ENCODE data around the gene NOS1. TPM values are rescaled to one million over a fixed set of nuclear protein-coding genes. Genes with fewer than 3 reads are reported as not detected.

NOS1 gene
- total RNA-seq, 1 donor from 2014 or later = 0.21 TPM

DNA sequence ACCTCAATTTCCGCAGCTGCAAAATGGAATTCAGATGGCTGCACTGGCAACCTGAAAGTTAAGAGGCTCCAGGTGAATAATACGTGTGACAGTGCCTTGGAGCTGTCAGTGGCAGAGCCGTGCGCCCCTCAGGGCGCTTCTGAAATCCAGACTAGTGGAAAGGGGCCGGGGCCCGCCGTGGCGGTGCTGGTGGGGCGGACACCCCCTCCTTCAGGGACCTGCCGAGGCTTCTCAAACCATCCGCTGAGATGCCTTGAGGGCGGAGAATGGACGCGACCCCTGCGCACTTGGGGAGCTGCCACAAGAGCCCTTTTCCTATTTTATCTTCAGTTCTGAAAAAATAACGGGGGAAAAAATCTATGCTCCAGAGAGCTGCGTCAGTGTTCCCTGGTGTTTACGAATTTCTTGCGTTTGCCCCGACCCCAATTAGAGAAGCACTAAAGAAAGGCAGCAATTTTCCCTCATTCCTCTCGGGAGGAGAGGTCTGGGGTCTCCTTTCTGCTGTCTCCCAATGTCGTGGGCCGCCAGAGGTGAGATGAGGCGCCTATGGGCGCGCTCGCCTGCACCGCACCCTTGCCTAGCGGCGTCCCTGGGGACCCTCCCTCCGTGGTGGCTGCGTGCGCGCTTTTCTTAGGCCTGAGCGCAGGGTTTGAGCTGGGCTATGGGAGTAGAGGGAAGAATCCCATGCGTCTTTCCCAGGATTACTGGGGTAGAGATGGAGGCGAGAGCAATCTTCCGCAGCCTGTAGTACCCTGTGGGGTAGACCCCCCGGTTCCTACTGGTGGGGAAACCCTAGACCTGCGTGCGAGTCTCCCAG, 2.2 kb downstream of the NOS1 start:
- no peaks in the 10 kb centered on the region for H3K9me3 ChIP-seq
- H3K27ac ChIP-seq = no peak overlapping the region
- H3K36me3 ChIP-seq = no peaks in the 10 kb centered on the region
- no peak for DNase-seq (ENCODE audit: low spot score in 2 of 2)
- intact Hi-C loops (cut with DNase I) = no loop called here
- no peak overlapping the region for H3K4me3 ChIP-seq
- TF ChIP-seq, protein P1, sequence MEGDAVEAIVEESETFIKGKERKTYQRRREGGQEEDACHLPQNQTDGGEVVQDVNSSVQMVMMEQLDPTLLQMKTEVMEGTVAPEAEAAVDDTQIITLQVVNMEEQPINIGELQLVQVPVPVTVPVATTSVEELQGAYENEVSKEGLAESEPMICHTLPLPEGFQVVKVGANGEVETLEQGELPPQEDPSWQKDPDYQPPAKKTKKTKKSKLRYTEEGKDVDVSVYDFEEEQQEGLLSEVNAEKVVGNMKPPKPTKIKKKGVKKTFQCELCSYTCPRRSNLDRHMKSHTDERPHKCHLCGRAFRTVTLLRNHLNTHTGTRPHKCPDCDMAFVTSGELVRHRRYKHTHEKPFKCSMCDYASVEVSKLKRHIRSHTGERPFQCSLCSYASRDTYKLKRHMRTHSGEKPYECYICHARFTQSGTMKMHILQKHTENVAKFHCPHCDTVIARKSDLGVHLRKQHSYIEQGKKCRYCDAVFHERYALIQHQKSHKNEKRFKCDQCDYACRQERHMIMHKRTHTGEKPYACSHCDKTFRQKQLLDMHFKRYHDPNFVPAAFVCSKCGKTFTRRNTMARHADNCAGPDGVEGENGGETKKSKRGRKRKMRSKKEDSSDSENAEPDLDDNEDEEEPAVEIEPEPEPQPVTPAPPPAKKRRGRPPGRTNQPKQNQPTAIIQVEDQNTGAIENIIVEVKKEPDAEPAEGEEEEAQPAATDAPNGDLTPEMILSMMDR (IDR thresholded peaks at IDR 0.05) = no peak
- H3K4me1 ChIP-seq = no peaks in the 10 kb centered on the region
- H3K27me3 ChIP-seq = no peaks in the 10 kb centered on the region

DNA sequence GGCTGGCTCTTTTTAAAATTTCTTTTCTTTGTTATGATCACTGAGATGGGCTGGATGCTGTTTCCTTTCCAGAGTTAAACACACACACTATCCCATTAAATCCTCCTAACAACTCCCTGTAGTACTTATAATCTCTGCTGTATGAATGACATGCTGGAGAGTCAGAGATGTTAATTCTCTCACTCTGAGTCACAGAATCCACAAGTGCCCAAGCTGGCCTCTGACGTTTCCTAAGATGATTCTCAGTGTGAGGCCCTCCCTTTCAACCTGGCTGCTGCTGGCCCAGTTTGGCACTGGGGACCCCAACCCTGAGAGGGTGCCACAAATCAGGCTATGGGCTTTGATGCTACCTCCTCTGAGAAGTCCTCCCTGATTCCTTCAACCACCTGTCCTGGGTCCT, 5.4 kb downstream of the NOS1 start:
- DNase-seq (ENCODE audit: low spot score in 2 of 2) = no peak

DNA sequence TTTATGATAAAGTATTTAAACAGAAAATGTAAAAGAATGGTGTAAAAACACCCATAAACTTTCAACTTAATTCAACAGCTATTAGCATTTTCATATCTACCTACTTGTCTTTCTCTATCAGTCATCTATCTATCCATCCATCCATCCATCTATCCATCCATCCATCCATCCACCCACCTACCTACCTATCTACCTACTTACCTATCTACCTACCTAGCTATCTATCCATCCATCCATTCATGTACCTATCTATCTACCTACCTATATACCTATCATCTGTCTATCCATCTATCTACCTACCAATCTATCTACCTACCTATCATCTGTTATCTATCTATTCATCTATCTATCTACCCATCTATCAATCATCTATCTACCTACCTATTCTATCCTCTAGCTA, 8.5 kb downstream of the NOS1 start:
- Histone ChIP-seq H3K27me3 (no peaks in the 10 kb centered on the region), H3K27ac (no peak overlapping the region), H3K4me3 (no peak overlapping the region), H3K9me3 (no peaks in the 10 kb centered on the region), H3K4me1 (no peaks in the 10 kb centered on the region), H3K36me3 (no peaks in the 10 kb centered on the region)
- intact Hi-C loops (cut with DNase I) = no loop called here
- DNase-seq (ENCODE audit: low spot score in 2 of 2) = no peak
- TF ChIP-seq, protein P1 (IDR thresholded peaks at IDR 0.05) = no peak

More for the DNA sequence above, 5.4 kb downstream of the NOS1 start:
- no peaks in the 10 kb centered on the region for H3K27me3 ChIP-seq
- H3K9me3 ChIP-seq = no peaks in the 10 kb centered on the region
- intact Hi-C loops (cut with DNase I) = no loop called here
- H3K36me3 ChIP-seq = no peaks in the 10 kb centered on the region
- TF ChIP-seq, protein P1 (IDR thresholded peaks at IDR 0.05) = no peak
- no peak overlapping the region for H3K27ac ChIP-seq
- H3K4me1 ChIP-seq = no peaks in the 10 kb centered on the region
- no peak overlapping the region for H3K4me3 ChIP-seq

DNA sequence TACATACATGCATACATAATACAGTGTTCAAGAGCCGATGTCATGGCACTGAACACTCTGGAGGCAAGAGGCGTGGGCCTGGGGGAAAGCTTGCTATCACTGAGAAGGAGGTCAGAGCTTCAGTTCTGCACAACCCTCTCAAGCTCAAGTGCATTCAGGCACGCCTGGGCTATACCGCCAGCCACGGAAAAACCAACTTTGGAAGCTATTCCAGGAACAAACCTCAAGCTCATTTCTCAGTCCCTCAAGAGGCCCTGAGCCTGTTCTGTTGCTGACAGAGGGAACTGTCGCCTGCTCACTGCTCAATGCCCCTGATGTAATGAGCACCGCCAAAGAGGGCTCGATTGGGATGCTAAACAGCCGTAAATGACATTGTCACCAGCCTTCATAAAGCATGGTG, 9.2 kb downstream of the NOS1 start:
- H3K36me3 ChIP-seq = no peaks in the 10 kb centered on the region
- no peak overlapping the region for H3K27ac ChIP-seq
- TF ChIP-seq, protein P1 (IDR thresholded peaks at IDR 0.05) = no peak
- H3K4me3 ChIP-seq = no peak overlapping the region
- intact Hi-C loops (cut with DNase I) = no loop called here
- H3K9me3 ChIP-seq = no peaks in the 10 kb centered on the region
- DNase-seq (ENCODE audit: low spot score in 2 of 2) = no peak
- no peaks in the 10 kb centered on the region for H3K4me1 ChIP-seq
- no peaks in the 10 kb centered on the region for H3K27me3 ChIP-seq

DNA sequence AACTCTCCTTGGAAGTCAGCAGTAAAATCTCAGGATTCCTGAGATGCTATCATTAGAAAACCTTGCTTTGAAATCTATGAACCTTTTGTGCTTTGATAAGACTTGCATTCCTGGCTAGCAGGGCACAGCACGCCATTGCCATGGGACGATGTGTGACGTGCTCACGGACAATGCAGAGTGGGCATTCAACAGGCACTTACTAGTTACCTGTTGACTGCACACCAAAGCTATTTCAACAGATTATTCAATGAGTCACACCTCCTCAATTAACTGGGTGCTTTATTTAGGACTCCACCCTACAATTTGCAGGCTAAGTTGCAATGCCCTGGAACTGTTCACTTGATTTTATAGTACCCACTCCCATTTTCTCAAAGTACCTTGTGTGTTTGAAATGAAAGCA, 11.3 kb downstream of the NOS1 start:
- Histone ChIP-seq H3K4me1 (no peaks in the 10 kb centered on the region), H3K9me3 (no peaks in the 10 kb centered on the region), H3K4me3 (no peak overlapping the region), H3K36me3 (no peaks in the 10 kb centered on the region), H3K27me3 (no peaks in the 10 kb centered on the region), H3K27ac (no peak overlapping the region)
- intact Hi-C loops (cut with DNase I) = no loop called here
- TF ChIP-seq, protein P1 (IDR thresholded peaks at IDR 0.05) = no peak
- no peak for DNase-seq (ENCODE audit: low spot score in 2 of 2)

All from ascending aorta (tissue), 2 donors.